HG02981 (cell line): Measurements from ENCODE around the gene MPV17L.
"Not testable (repeated sequence)": the region's sequence is repeated elsewhere in the genome, so short reads cannot be mapped to it uniquely, and the experiment has no call there.

Source experiments
- ATAC-seq: cut with Tn5 transposase; IDR thresholded peaks from one replicate; pipeline ENCODE4 v1.9.1; 2021; ENCODE audit warnings: mild to moderate bottlenecking, moderate library complexity; ENCODE audit not compliant: unreplicated experiment

Gene MPV17L

GRCh38 chr16:15395631-15396508, at the start of gene MPV17L:
Gene MPV17L (plus strand): TSS chr16:15395754. CDS start chr16:15395898, 144 bp downstream.
- ATAC-seq: not testable (repeated sequence)

GRCh38 chr16:15348721-15349120, 46.8 kb upstream of the MPV17L start:
- ATAC-seq: not testable (repeated sequence)

GRCh38 chr16:15351251-15351650, 44.3 kb upstream of the MPV17L start:
- not testable (repeated sequence) for ATAC-seq

- not testable (repeated sequence) for ATAC-seq
These were observed 43.8 kb upstream of the MPV17L start for GRCh38 chr16:15351745-15352144.

- not testable (repeated sequence) for ATAC-seq
These were observed 42.7 kb upstream of the MPV17L start for GRCh38 chr16:15352852-15353251.

- not testable (repeated sequence) for ATAC-seq
These were observed 40.7 kb upstream of the MPV17L start for GRCh38 chr16:15354846-15355245.

- not testable (repeated sequence) for ATAC-seq
These were observed 38.1 kb upstream of the MPV17L start for GRCh38 chr16:15357495-15357894.

GRCh38 chr16:15378194-15378593, 17.4 kb upstream of the MPV17L start, which contains the start of gene NPIPA5:
Gene NPIPA5 (minus strand): TSS chr16:15378294. CDS start chr16:15378294, 0 bp downstream.
- not testable (repeated sequence) for ATAC-seq

- ATAC-seq: not testable (repeated sequence)
These were observed 12.7 kb upstream of the MPV17L start for GRCh38 chr16:15382810-15383209.

GRCh38 chr16:15388060-15388459, 7.5 kb upstream of the MPV17L start:
- not testable (repeated sequence) for ATAC-seq

GRCh38 chr16:15389916-15390315, 5.6 kb upstream of the MPV17L start:
- not testable (repeated sequence) for ATAC-seq

- not testable (repeated sequence) for ATAC-seq
These were observed 2.5 kb upstream of the MPV17L start for GRCh38 chr16:15393025-15393424.

GRCh38 chr16:15396509-15396829, 915 bp downstream of the MPV17L start:
- ATAC-seq: not testable (repeated sequence)

- ATAC-seq: no peak
These were observed 1.5 kb downstream of the MPV17L start for GRCh38 chr16:15396948-15397594.

GRCh38 chr16:15398618-15399316, 3.2 kb downstream of the MPV17L start:
- no peak for ATAC-seq

- ATAC-seq: no peak
These were observed 3.8 kb downstream of the MPV17L start for GRCh38 chr16:15399317-15399716.

GRCh38 chr16:15400314-15400713, 4.8 kb downstream of the MPV17L start:
- ATAC-seq: not testable (repeated sequence)

- no peak for ATAC-seq
These were observed 6.4 kb downstream of the MPV17L start for GRCh38 chr16:15401972-15402371.

- ATAC-seq: no peak
These were observed 7.9 kb downstream of the MPV17L start for GRCh38 chr16:15403392-15403995.

GRCh38 chr16:15404091-15404490, 8.5 kb downstream of the MPV17L start:
- not testable (repeated sequence) for ATAC-seq

- no peak for ATAC-seq
These were observed 9.2 kb downstream of the MPV17L start for GRCh38 chr16:15404792-15405191.
